Measurements from ENCODE around the gene HOXC9. TPM values are rescaled to one million over a fixed set of nuclear protein-coding genes. Genes with fewer than 3 reads are reported as not detected.
A peak's percentile ranks its signal among the peaks of the same experiment; 100 is the strongest.

The HOXC9 gene
- total and polyA plus RNA-seq, 2 of the 8 experiments (the other 6 are each of a cell fraction or from before 2014, with no cell fraction given) = not detected

DNA sequence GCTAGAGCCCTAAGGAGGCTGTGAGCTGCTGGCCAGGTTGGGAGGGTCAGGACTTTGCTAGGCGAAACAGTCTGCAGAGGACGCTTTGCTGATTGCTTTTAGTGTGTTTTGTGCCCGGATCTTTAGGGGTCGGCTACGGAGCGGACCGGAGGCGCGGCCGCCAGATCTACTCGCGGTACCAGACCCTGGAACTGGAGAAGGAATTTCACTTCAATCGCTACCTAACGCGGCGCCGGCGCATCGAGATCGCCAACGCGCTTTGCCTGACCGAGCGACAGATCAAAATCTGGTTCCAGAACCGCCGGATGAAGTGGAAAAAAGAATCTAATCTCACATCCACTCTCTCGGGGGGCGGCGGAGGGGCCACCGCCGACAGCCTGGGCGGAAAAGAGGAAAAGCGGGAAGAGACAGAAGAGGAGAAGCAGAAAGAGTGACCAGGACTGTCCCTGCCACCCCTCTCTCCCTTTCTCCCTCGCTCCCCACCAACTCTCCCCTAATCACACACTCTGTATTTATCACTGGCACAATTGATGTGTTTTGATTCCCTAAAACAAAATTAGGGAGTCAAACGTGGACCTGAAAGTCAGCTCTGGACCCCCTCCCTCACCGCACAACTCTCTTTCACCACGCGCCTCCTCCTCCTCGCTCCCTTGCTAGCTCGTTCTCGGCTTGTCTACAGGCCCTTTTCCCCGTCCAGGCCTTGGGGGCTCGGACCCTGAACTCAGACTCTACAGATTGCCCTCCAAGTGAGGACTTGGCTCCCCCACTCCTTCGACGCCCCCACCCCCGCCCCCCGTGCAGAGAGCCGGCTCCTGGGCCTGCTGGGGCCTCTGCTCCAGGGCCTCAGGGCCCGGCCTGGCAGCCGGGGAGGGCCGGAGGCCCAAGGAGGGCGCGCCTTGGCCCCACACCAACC, 29.8 kb downstream of the HOXC9 start:
- Histone ChIP-seq H3K18ac (ENCODE audit: extremely low read depth, low read length) (peak overlapping the region; percentile 24; the same call in 1 of the 2 replicates), H3K9ac (replicated peaks in 1 of 4; ENCODE audit: extremely low read depth in 1 of 4, low read depth in 3 of 4, low read length in 3 of 4) (no peak overlapping the region), H3K4me1 (replicated peaks in 1 of 4; ENCODE audit: control insufficient read depth in 3 of 4, insufficient read depth in 4 of 4, low read length in 3 of 4) (peaks cover 0 to 9% (median 2%) of the 10 kb centered on the region in 4 experiments; a peak in 5 of 7 replicates), H3K27me3 (replicated peaks in 1 of 4; ENCODE audit: control insufficient read depth in 3 of 4, extremely low read depth in 1 of 4, insufficient read depth in 3 of 4, low read length in 3 of 4) (peaks cover 94 to 100% (median 98%) of the 10 kb centered on the region in 4 experiments), H4K91ac (replicated peaks; ENCODE audit: insufficient read length, low read length) (no peak overlapping the region), H3K23me2 (ENCODE audit: low read depth, low read length) (no peaks in the 10 kb centered on the region), H2BK120ac (replicated peaks; ENCODE audit: low read depth, low read length) (no peak overlapping the region), H3K4me2 (ENCODE audit: insufficient read depth in 1 of 2, low read depth in 2 of 2, low read length in 2 of 2) (peak overlapping the region; percentile 47 to 65; a peak in 3 of 4 replicates), H2BK20ac (ENCODE audit: low read length) (no peak overlapping the region), H3K79me2 (ENCODE audit: control insufficient read depth in 1 of 2, insufficient read depth in 2 of 2, low read length in 2 of 2) (no peaks in the 10 kb centered on the region), H3K79me1 (ENCODE audit: low read depth, low read length) (no peaks in the 10 kb centered on the region), H3K36me3 (ENCODE audit: control insufficient read depth in 2 of 4, insufficient read depth in 4 of 4, low read length in 3 of 4) (peaks cover 0 to 8% (median 0%) of the 10 kb centered on the region in 4 experiments; a peak in 1 of 8 replicates), H2BK15ac (ENCODE audit: low read length) (no peak overlapping the region), H3K56ac (replicated peaks; ENCODE audit: insufficient read length, low read depth, low read length) (no peak overlapping the region), H4K5ac (ENCODE audit: insufficient read length, low read depth, low read length) (no peak overlapping the region), H2AFZ (ENCODE audit: low read length) (no peak overlapping the region), H4K8ac (ENCODE audit: extremely low read depth, insufficient read depth, low read length) (no peak overlapping the region), H2BK5ac (ENCODE audit: low read depth, low read length) (no peak overlapping the region), H2AK5ac (ENCODE audit: low read depth, low read length) (no peak overlapping the region), H4K20me1 (replicated peaks in 1 of 2; ENCODE audit: control insufficient read depth in 1 of 2, insufficient read depth in 2 of 2, low read length in 2 of 2) (peaks cover 13 to 14% of the 10 kb centered on the region in 2 experiments), H3K23ac (ENCODE audit: insufficient read length) (no peak overlapping the region), H3K27ac (ENCODE audit: low read depth, low read length) (no peak overlapping the region), H3K9me3 (ENCODE audit: insufficient read depth in 2 of 2, low read depth in 1 of 2, low read length in 1 of 2) (no peaks in the 10 kb centered on the region; a peak in 1 of 4 replicates), H3K4me3 (ENCODE audit: extremely low read depth in 1 of 4, insufficient read depth in 2 of 4, low read depth in 3 of 4, low read length in 4 of 4) (peak overlapping the region in 1 of 4 experiments; percentile 37; a peak in 1 of 8 replicates), H3K4ac (replicated peaks; ENCODE audit: insufficient read length, low read depth, low read length) (no peak overlapping the region), H2BK12ac (ENCODE audit: low read depth, low read length) (peak overlapping the region; percentile 20; the same call in 1 of the 2 replicates), H3K14ac (ENCODE audit: insufficient read length) (no peak overlapping the region)
- ChIA-PET CTCF (ENCODE audit: partially characterized antibody) (interaction anchor here (0.6 to 20.0 kb wide), 14 partner anchors 13 to 178 kb away, joined by 3 to 339 read pairs (median 14); partner anchors contain the start of genes HOXC10, HOXC4, HOXC8 and SMUG1), POLR2A (ENCODE audit: partially characterized antibody) (interaction anchor here (0.8 to 0.9 kb wide), 2 partner anchors 23 to 47 kb away, joined by 3 read pairs; no protein-coding TSS in a partner anchor)
- DNase-seq (ENCODE audit: low read depth in 1 of 2, low spot score in 2 of 2) (peak in 1 of 2 experiments; percentile 69), FAIRE-seq (no peak)
- WGBS, 2 experiments (ENCODE audit: extremely low coverage in 1 of 2, insufficient coverage in 1 of 2, insufficient read length in 1 of 2, insufficient replicate concordance in 2 of 2, low coverage in 1 of 2, low lambda C conversion rate in 2 of 2, missing lambda C conversion rate in 1 of 2) = 5% methylated on average over 41 of the region's 53 CpGs; no CpG with 5 or more reads in 1 of the 2 experiments
- TF ChIP-seq TAF1 (IDR thresholded peaks at IDR 0.05; ENCODE audit: low read depth, low read length) = no peak
- TF ChIP-seq GABPA (IDR thresholded peaks at IDR 0.05; ENCODE audit: borderline replicate concordance, insufficient read depth, low read length) = no peak
- no peak for TF ChIP-seq CEBPB (IDR thresholded peaks at IDR 0.05; ENCODE audit: low read depth, low read length)
- peak; percentile 97 for TF ChIP-seq RNF2 (IDR thresholded peaks at IDR 0.05; ENCODE audit: borderline replicate concordance, low read depth, low read length, missing control alignments, poor library complexity, severe bottlenecking)
- TF ChIP-seq, protein P1, sequence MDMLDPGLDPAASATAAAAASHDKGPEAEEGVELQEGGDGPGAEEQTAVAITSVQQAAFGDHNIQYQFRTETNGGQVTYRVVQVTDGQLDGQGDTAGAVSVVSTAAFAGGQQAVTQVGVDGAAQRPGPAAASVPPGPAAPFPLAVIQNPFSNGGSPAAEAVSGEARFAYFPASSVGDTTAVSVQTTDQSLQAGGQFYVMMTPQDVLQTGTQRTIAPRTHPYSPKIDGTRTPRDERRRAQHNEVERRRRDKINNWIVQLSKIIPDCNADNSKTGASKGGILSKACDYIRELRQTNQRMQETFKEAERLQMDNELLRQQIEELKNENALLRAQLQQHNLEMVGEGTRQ (IDR thresholded peaks at IDR 0.05; ENCODE audit: low read length) = no peak
- TF ChIP-seq RAD21 (IDR thresholded peaks at IDR 0.05 in 1 of 2, conservative IDR thresholded peaks at IDR 0.05 in 1 of 2; ENCODE audit: low read depth in 2 of 2, low read length in 2 of 2) = no peak
- TF ChIP-seq CBX5 (IDR thresholded peaks at IDR 0.05; ENCODE audit: low read depth, low read length) = no peak
- no peak for TF ChIP-seq KDM1A (IDR thresholded peaks at IDR 0.05; ENCODE audit: borderline replicate concordance, low read length)
- no peak for TF ChIP-seq CHD2 (IDR thresholded peaks at IDR 0.05; ENCODE audit: low read length)
